Tibial artery (tissue), 4 donors: ENCODE data around the gene TSSK1B.

ENCODE experiments used
- DNase-seq, 2 donors: peaks; one replicate each; pipeline ENCODE4 v3.0.0-alpha.2; 2019
- H3K27ac ChIP-seq, 2 donors: fragments of 200-600 bp; sonication (generic) in 1 of 2; 1 replicate in 1 of 2; 2 replicates in 1 of 2; pipeline ENCODE4 v1.5.1; 2018 to 2019; ENCODE audit warnings: mild to moderate bottlenecking in 1 of 2
- H3K27me3 ChIP-seq, 2 donors: fragments of 200-600 bp; sonication (generic) in 1 of 2; one replicate each; pipeline versions ENCODE4 v1.5.1 to v1.6.0; 2016 to 2019
- H3K36me3 ChIP-seq, 3 donors: fragments of 200-600 bp; sonication (generic) in 2 of 3; one replicate each; pipeline ENCODE4 v1.5.1; 2016 to 2019; ENCODE audit warnings: mild to moderate bottlenecking in 2 of 3
- H3K4me1 ChIP-seq, 4 donors: fragments of 200-600 bp; sonication (generic) in 2 of 4; 1 replicate in 3 of 4; 2 replicates in 1 of 4; pipeline ENCODE4 v1.5.1; 2016 to 2019
- H3K4me3 ChIP-seq, 2 donors: fragments of 200-600 bp; sonication (generic) in 1 of 2; 1 replicate in 1 of 2; 2 replicates in 1 of 2; pipeline ENCODE4 v1.5.1; 2018 to 2019; ENCODE audit warnings: mild to moderate bottlenecking in 2 of 2
- H3K9me3 ChIP-seq, 3 donors: fragments of 200-600 bp; sonication (generic) in 1 of 3; one replicate each; pipeline ENCODE4 v1.5.1; 2016 to 2019
- CTCF ChIP-seq, 2 experiments: fragments of 200-600 bp in 1 of 2; fragments of 450-650 bp in 1 of 2; IDR thresholded peaks; one replicate each; pipeline ENCODE4 v1.5.1; 2017 to 2019; ENCODE audit warnings: antibody characterized with exemption in 2 of 2, mild to moderate bottlenecking in 1 of 2, moderate library complexity in 1 of 2
- intact Hi-C: fragments of 100-400 bp; cut with DNase I; formaldehyde crosslinking; loops from one replicate; pipeline ENCODE4 v1.15.0; 2023; ENCODE audit warnings: low total_unique reads

The TSSK1B gene

DNA sequence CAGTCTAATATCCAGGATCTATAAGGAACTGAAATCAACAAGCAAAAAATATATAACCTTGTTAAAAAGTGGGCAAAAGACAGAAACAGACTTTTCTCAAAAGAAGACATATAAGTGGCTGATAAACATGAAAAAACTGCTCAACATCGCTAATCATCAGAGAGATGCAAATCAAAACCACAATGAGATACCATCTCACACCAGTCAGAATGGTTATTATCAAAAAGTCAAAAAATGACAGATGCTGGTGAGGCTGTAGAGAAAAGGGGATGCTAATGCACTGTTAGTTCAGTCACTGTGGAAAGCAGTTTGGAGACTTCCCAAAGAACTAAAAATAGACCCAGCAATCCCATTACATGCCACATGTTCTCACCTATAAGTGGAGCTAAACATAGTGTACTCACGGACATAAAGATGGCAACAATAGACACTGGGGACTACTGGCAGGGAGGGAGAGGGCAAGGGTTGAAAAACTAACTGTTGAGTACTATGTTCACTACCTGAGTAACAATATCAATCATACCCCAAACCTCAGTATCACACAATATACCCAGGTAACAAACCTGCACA, 11.7 kb upstream of the TSSK1B start:
- no peak for DNase-seq
- intact Hi-C loops: no loop called here
- Histone ChIP-seq H3K36me3 (no peaks in the 10 kb centered on the region), H3K27me3 (no peaks in the 10 kb centered on the region), H3K27ac (no peak overlapping the region), H3K4me3 (no peak overlapping the region), H3K4me1 (no peaks in the 10 kb centered on the region), H3K9me3 (peaks cover 0 to 8% (median 4%) of the 10 kb centered on the region in 3 donors)
- TF ChIP-seq CTCF (IDR thresholded peaks at IDR 0.05): no peak

GRCh38 chr5:113437111-113437510, 2.3 kb upstream of the TSSK1B start:
- no peak for DNase-seq
- no peak overlapping the region for H3K27ac ChIP-seq
- TF ChIP-seq CTCF (IDR thresholded peaks at IDR 0.05): no peak
- H3K36me3 ChIP-seq: no peaks in the 10 kb centered on the region
- intact Hi-C loops: no loop called here
- H3K4me1 ChIP-seq: no peaks in the 10 kb centered on the region
- no peaks in the 10 kb centered on the region for H3K27me3 ChIP-seq
- H3K9me3 ChIP-seq: no peaks in the 10 kb centered on the region
- H3K4me3 ChIP-seq: no peak overlapping the region

GRCh38 chr5:113435575-113435974, 786 bp upstream of the TSSK1B start:
- intact Hi-C loops: no loop called here
- no peak overlapping the region for H3K27ac ChIP-seq
- H3K4me3 ChIP-seq: no peak overlapping the region
- no peaks in the 10 kb centered on the region for H3K27me3 ChIP-seq
- no peaks in the 10 kb centered on the region for H3K4me1 ChIP-seq
- no peak for TF ChIP-seq CTCF (IDR thresholded peaks at IDR 0.05)
- H3K9me3 ChIP-seq: no peaks in the 10 kb centered on the region
- H3K36me3 ChIP-seq: no peaks in the 10 kb centered on the region
- no peak for DNase-seq

DNA sequence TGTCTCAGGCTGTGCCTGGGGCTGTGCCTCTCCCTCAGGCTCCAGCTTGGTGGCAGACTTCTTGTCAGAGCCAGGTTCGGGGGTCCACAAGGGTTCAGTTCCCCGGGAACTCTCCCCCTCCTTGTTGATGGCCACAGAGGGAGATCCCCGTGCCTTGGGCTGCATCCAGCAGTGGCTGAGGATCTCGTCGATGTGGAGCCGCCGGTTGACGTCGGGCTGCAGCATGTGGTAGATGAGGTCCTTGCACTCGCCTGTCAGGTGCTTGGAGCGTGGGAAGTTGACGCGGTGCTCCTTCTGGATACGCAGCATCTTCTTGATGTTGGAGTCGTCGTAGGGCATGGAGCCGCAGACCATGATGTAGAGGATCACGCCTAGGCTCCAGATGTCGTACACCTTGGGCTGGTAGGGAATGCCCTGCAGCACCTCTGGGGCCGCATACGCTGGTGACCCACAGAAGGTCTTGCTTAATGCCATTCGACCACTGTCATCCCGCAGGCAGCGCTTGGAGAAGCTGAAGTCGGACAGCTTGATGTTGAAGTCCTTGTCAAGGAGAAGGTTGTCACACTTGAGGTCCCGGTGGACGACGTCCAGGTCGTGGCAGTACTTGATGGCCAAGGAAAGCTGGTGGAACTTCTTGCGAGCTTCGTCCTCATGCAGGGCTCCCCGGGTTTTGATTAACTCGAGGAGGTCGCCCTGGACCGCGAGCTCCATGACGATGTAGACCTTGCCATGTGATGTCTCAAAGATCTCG, 752 bp downstream of the TSSK1B start:
- Histone ChIP-seq H3K27ac (no peak overlapping the region), H3K36me3 (no peaks in the 10 kb centered on the region), H3K9me3 (no peaks in the 10 kb centered on the region), H3K4me1 (no peaks in the 10 kb centered on the region), H3K27me3 (no peaks in the 10 kb centered on the region), H3K4me3 (no peak overlapping the region)
- no peak for DNase-seq
- no peak for TF ChIP-seq CTCF (IDR thresholded peaks at IDR 0.05)
- intact Hi-C loops: no loop called here

DNA sequence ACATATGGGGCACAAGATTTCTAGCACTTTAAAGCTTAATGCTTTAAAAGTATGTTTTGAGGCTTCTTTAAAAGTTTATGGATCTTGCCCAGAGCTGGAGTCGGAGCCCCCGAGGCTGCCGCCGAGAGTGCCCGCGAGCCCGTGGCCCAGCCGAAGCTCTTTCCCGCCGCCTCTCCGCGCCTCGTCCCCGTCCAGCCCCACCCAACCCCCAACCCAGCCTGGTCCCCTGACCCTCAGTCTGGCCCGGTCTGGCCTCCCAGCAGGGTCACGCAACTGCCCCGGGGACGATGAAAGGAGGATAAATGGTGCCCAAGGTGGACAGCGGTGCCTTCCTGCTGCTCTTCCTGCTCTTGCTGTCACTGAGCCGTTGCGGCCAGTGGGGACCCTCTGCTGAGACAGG, 1.7 kb downstream of the TSSK1B start:
- Histone ChIP-seq H3K27me3 (no peaks in the 10 kb centered on the region), H3K27ac (no peak overlapping the region), H3K9me3 (no peaks in the 10 kb centered on the region), H3K4me1 (no peaks in the 10 kb centered on the region), H3K36me3 (no peaks in the 10 kb centered on the region), H3K4me3 (no peak overlapping the region)
- no peak for DNase-seq
- TF ChIP-seq CTCF (IDR thresholded peaks at IDR 0.05): no peak
- intact Hi-C loops: no loop called here
